GM12891 (cell line): ENCODE measurements around the gene ATP6V0A1.

Source experiments
- POLR2A ChIP-seq: IDR thresholded peaks from 2 replicates; pipeline ENCODE4 v1.6.1; 2011; ENCODE audit warnings: low read depth, low read length, control low read depth
- POLR2AphosphoS5 ChIP-seq: IDR thresholded peaks from 2 replicates; pipeline ENCODE4 v1.6.1; 2011; ENCODE audit warnings: low read depth, low read length, control low read depth
- TAF1 ChIP-seq: IDR thresholded peaks from 2 replicates; pipeline ENCODE4 v1.6.1; 2011; ENCODE audit warnings: low read depth, low read length, control low read depth

DNA sequence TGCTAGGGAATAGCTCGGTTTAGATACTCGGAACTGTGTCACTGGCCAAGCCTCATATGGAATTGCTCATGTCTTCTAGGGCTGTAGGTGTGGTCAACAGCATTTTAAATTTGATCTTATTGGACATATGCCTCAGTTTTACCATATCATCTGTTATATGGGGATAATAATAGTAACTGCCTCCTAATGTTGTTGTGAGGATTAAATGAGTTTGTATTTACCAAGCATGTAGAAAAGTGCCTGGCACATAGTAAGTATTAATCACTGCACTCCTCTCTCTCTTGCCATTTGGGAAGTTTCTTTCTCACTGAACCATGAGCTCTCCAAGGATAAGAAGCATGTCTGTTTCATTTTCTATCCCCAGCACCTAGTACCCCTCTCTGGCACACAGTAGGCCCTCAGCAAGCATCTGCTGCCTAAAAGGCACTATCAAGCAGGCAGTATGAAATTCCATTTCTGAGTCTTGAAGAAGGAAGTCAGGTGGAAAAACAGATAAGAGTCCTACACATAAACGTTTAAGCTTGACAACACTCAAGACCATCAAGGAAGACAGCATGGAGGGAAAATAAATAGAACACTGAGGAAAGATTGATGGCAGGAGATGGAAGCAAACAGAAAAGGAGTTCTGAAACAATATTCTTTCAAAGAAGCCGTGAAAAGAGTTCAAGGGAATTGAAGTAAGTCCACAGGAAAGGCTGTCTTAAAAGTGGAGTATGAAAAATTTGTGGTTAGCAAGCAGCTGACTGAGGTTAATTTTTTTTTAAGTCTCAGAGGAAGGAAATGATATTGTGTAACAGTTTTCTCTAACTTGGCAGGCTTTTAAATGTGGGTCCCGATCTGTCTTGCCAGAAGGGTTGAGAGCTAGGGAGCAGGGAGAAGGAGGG is 2.2 kb upstream of the ATP6V0A1 start:
- TF ChIP-seq POLR2AphosphoS5, result no peak
- no peak for TF ChIP-seq TAF1
- TF ChIP-seq POLR2A, result 0 out of 2 replicates have a peak, but pooled peaks have one; percentile 29
